Activated CD4-positive, alpha-beta T cell treated with anti-CD3 and anti-CD28 coated beads, Interleukin-2, amount 10 ng/mL, durations not matched to agents 7 days and 5 days (primary cell): ENCODE measurements around the gene NRCAM. TPM values are rescaled to one million over a fixed set of nuclear protein-coding genes. Genes with fewer than 3 reads are reported as not detected.
A peak's percentile ranks its signal among the peaks of the same experiment; 100 is the strongest.

ENCODE experiments used
- CTCF ChIA-PET: fragments of 350-600 bp; sonication (Branson Sonifier 250); formaldehyde crosslinking; loops from one replicate; lab custom pipeline; 2021; ENCODE audit warnings: antibody characterized with exemption; lab: Charles Lee
- POLR2A ChIA-PET: fragments of 350-600 bp; sonication (Branson Sonifier 250); formaldehyde crosslinking; loops from one replicate; lab custom pipeline; 2021; ENCODE audit warnings: antibody characterized with exemption; lab: Charles Lee
- DNase-seq: peaks from one replicate; pipeline ENCODE4 v3.0.0-alpha.2; 2020
- H3K27ac Mint-ChIP-seq: one replicate; pipeline ENCODE4 v1.8.0; 2021; ENCODE audit warnings: mild to moderate bottlenecking, moderate library complexity, mixed read lengths
- H3K27me3 Mint-ChIP-seq: one replicate; pipeline ENCODE4 v1.8.0; 2021; ENCODE audit warnings: mixed read lengths
- H3K36me3 Mint-ChIP-seq: one replicate; pipeline ENCODE4 v1.8.0; 2021; ENCODE audit warnings: low read depth, mixed read lengths
- H3K4me1 Mint-ChIP-seq: one replicate; pipeline ENCODE4 v1.8.0; 2021; ENCODE audit warnings: mixed read lengths
- H3K4me3 Mint-ChIP-seq: one replicate; pipeline ENCODE4 v1.8.0; 2021; ENCODE audit warnings: mild to moderate bottlenecking, moderate library complexity, mixed read lengths
- H3K9me3 Mint-ChIP-seq: one replicate; pipeline ENCODE4 v1.8.0; 2021; ENCODE audit warnings: mixed read lengths
- total RNA-seq, 2 experiments: library from RNA; stranded (reverse); gene quantifications; one replicate each; pipeline ENCODE4 v1.2.3, GENCODE V29; 2021

NRCAM gene
- total RNA-seq, 2 experiments from 2014 or later: 0.12 to 0.46 TPM

DNA sequence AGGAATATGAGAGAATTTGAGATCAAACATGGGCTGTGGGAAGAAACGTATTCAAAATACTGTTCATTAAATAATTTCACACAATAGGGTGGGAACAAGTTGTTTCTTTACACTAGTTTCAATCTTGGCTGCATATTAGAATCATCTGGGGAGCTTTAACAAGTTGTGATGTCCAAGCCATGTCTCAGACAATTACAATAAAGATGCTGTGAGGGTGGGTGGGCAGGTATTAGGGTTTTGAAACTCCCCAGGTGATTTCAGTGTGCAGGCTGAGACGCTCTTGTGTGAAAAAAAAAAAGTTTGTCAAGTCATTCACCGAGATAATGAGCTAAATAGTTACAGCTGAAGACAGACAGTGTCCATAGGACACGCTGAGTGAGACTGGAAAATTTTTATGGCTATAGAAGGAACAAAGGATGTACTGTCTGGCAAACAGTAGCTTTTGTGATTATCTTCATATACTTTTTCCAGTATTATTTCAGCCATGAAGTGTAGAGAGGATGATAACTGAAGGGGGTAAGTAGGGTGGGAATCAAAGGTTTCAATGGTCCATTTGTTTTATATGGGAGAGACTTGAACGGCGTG, 313.5 kb downstream of the NRCAM start:
- H3K27ac Mint-ChIP-seq: no peak overlapping the region
- no peaks in the 10 kb centered on the region for H3K36me3 Mint-ChIP-seq
- H3K9me3 Mint-ChIP-seq: no peaks in the 10 kb centered on the region
- CTCF ChIA-PET: interaction anchor here (0.6 kb wide), 1 partner anchor 36 kb away, joined by 4 read pairs; no protein-coding TSS in a partner anchor
- POLR2A ChIA-PET: no interaction called here
- no peak for DNase-seq
- peaks cover 27% of the 10 kb centered on the region for H3K27me3 Mint-ChIP-seq
- peaks cover 2% of the 10 kb centered on the region for H3K4me1 Mint-ChIP-seq
- H3K4me3 Mint-ChIP-seq: no peak overlapping the region

- Mint-ChIP-seq H3K27ac (no peak overlapping the region), H3K36me3 (no peaks in the 10 kb centered on the region), H3K4me3 (no peak overlapping the region), H3K27me3 (peaks cover 27% of the 10 kb centered on the region), H3K4me1 (peaks cover 2% of the 10 kb centered on the region), H3K9me3 (peaks cover 4% of the 10 kb centered on the region)
- CTCF ChIA-PET: no interaction called here
- POLR2A ChIA-PET: no interaction called here
- no peak for DNase-seq
Measured at GRCh38 chr7:108142180-108142579, 314.1 kb downstream of the NRCAM start.

- H3K36me3 Mint-ChIP-seq: peaks cover 2% of the 10 kb centered on the region
- peaks cover 23% of the 10 kb centered on the region for H3K27me3 Mint-ChIP-seq
- H3K4me1 Mint-ChIP-seq: peaks cover 11% of the 10 kb centered on the region
- H3K27ac Mint-ChIP-seq: no peak overlapping the region
- no peak for DNase-seq
- H3K9me3 Mint-ChIP-seq: peaks cover 5% of the 10 kb centered on the region
- no peak overlapping the region for H3K4me3 Mint-ChIP-seq
- ChIA-PET CTCF (no interaction called here), POLR2A (no interaction called here)
Measured at GRCh38 chr7:108140671-108141070, 315.6 kb downstream of the NRCAM start.

GRCh38 chr7:108138911-108139310, 317.3 kb downstream of the NRCAM start:
- Mint-ChIP-seq H3K27me3 (peaks cover 23% of the 10 kb centered on the region), H3K4me1 (peaks cover 20% of the 10 kb centered on the region), H3K9me3 (peaks cover 5% of the 10 kb centered on the region), H3K27ac (no peak overlapping the region), H3K36me3 (peaks cover 2% of the 10 kb centered on the region), H3K4me3 (no peak overlapping the region)
- DNase-seq: no peak
- ChIA-PET POLR2A (no interaction called here), CTCF (interaction anchor here (0.6 kb wide), 1 partner anchor 1914 kb away, joined by 3 read pairs; no protein-coding TSS in a partner anchor)

GRCh38 chr7:108137993-108138392, 318.2 kb downstream of the NRCAM start:
- H3K9me3 Mint-ChIP-seq: peaks cover 5% of the 10 kb centered on the region
- CTCF ChIA-PET: no interaction called here
- peaks cover 21% of the 10 kb centered on the region for H3K27me3 Mint-ChIP-seq
- POLR2A ChIA-PET: no interaction called here
- no peak for DNase-seq
- H3K36me3 Mint-ChIP-seq: peaks cover 2% of the 10 kb centered on the region
- H3K4me3 Mint-ChIP-seq: no peak overlapping the region
- H3K4me1 Mint-ChIP-seq: peaks cover 20% of the 10 kb centered on the region
- H3K27ac Mint-ChIP-seq: no peak overlapping the region

- Mint-ChIP-seq H3K36me3 (peaks cover 2% of the 10 kb centered on the region), H3K27ac (no peak overlapping the region), H3K4me3 (no peak overlapping the region), H3K9me3 (peaks cover 5% of the 10 kb centered on the region), H3K27me3 (peaks cover 16% of the 10 kb centered on the region), H3K4me1 (peaks cover 20% of the 10 kb centered on the region)
- ChIA-PET CTCF (no interaction called here), POLR2A (no interaction called here)
- DNase-seq: no peak
Measured at GRCh38 chr7:108137040-108137439, 319.2 kb downstream of the NRCAM start.

DNA sequence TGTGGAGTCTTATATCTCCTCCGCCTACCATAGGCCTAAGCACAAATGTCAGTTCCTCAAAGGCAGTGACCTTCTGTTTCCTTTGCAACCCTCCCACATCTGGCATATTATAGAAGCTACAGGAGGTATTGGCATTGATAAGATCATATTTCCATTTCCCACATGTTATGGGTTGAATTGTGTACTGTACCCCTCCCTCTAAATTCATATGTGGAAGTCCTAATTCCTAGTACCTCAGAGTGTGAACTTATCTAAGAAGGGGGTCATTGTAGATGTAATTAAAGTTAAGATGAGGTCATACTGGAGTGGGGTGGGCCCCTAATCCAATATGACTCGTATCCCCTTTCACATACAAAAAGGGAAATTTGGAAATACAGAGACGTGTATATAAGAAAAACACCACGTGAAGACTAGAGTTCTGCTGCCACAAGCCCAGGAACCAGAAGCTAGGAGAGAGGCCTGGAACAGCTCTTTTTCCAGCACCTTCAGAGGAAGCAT, 320.0 kb downstream of the NRCAM start:
- H3K4me1 Mint-ChIP-seq: peaks cover 20% of the 10 kb centered on the region
- peaks cover 5% of the 10 kb centered on the region for H3K9me3 Mint-ChIP-seq
- peak overlapping the region; percentile 82 for H3K27ac Mint-ChIP-seq
- H3K4me3 Mint-ChIP-seq: no peak overlapping the region
- ChIA-PET CTCF (interaction anchor here (1.1 kb wide), 1 partner anchor 9 kb away, joined by 8 read pairs; no protein-coding TSS in a partner anchor), POLR2A (no interaction called here)
- peaks cover 2% of the 10 kb centered on the region for H3K36me3 Mint-ChIP-seq
- peaks cover 13% of the 10 kb centered on the region for H3K27me3 Mint-ChIP-seq
- no peak for DNase-seq

DNA sequence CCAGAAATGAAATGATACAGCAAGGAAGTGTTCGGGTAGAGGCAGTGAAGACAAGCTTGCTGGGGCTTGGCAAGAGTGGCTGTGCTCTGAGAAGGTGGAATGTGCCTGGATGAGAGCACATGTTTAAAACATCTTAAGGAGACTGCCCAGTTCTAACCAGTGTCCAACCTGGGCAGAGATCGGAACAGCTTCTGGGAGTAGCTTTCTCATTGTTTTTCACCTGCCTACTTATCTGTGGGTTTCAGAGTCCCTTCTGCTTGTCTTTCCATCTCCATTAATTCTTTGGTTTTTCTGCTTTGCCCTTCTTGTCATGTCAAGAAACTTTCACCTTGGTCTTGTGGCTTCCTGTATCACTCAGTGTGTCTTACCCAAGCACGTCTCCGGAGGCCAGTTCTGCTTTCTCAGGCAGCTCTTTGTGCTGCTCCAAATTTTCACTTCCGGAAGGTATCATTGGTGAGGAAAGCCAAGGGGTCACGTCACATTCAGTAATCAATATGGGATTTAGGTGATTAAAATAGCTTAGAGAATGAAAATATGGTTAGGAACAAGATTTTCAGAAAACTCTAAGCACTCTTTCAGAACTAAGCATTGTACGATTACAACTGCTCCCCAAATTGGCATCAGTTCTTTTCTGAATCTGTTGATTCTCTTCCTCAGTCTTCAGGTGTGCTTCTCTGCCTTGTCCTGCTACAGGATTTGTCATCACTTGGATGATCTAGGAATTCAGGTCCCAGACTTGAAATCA, 320.6 kb downstream of the NRCAM start:
- peaks cover 12% of the 10 kb centered on the region for H3K27me3 Mint-ChIP-seq
- CTCF ChIA-PET: interaction anchor here (1.1 kb wide), 1 partner anchor 10 kb away, joined by 8 read pairs; no protein-coding TSS in a partner anchor
- H3K9me3 Mint-ChIP-seq: peaks cover 5% of the 10 kb centered on the region
- H3K4me3 Mint-ChIP-seq: peak overlapping the region; percentile 5
- peak; percentile 55 for DNase-seq
- H3K4me1 Mint-ChIP-seq: peaks cover 20% of the 10 kb centered on the region
- POLR2A ChIA-PET: no interaction called here
- peak overlapping the region; percentile 82 for H3K27ac Mint-ChIP-seq
- H3K36me3 Mint-ChIP-seq: peaks cover 2% of the 10 kb centered on the region

DNA sequence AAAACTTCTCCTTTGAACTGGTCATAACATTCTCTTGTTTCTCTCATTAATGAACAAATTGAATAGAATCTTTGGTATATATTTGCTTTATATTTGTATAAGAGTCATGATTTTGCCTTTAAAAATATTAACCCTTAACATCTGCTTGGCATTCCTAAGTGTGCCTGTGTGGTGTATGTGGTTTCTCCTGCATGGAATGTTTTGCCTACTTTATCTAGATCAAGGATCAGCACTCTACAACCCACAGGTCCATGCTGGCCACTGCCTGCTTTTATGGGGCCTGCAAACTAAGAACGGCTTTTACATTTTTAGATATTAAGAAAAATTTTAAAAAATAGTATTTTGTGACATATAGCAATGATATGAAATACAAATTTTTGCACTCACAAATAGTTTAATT, 321.8 kb downstream of the NRCAM start:
- Mint-ChIP-seq H3K9me3 (peaks cover 5% of the 10 kb centered on the region), H3K36me3 (peaks cover 2% of the 10 kb centered on the region), H3K27me3 (peaks cover 11% of the 10 kb centered on the region), H3K4me3 (no peak overlapping the region), H3K27ac (no peak overlapping the region), H3K4me1 (peaks cover 18% of the 10 kb centered on the region)
- ChIA-PET CTCF (no interaction called here), POLR2A (no interaction called here)
- no peak for DNase-seq

- peaks cover 5% of the 10 kb centered on the region for H3K9me3 Mint-ChIP-seq
- peaks cover 18% of the 10 kb centered on the region for H3K4me1 Mint-ChIP-seq
- peaks cover 9% of the 10 kb centered on the region for H3K27me3 Mint-ChIP-seq
- no peak for DNase-seq
- H3K36me3 Mint-ChIP-seq: peaks cover 2% of the 10 kb centered on the region
- CTCF ChIA-PET: interaction anchor here (3.6 kb wide), 1 partner anchor 13 kb away, joined by 10 read pairs; no protein-coding TSS in a partner anchor
- POLR2A ChIA-PET: no interaction called here
- H3K27ac Mint-ChIP-seq: no peak overlapping the region
- H3K4me3 Mint-ChIP-seq: no peak overlapping the region
Measured at GRCh38 chr7:108132551-108133265, 323.5 kb downstream of the NRCAM start.

DNA sequence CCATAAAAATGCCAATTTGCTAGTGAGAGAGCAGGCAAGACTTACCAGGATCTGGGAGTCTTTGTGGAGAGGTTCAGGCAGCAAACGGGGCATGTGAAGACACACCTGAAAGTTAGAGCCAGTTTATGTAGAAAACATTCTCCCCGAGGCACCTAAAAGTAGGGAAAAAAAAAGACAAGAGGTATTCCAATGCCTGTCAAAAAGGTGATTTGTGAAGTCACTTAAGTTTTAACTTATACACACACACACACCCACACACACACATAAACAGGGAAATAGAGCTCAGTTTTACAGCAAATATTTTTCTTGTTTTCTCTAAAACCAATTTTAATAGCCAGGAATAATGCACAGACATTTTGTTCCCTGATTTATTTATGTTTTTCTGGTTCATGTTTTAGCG, 326.0 kb downstream of the NRCAM start, which contains the start of gene LAMB4:
LAMB4 (minus strand) TSS at position 101 of the 400 bp plus-strand sequence. CDS start 7,197 bp downstream, outside the sequence.
- POLR2A ChIA-PET: no interaction called here
- no peaks in the 10 kb centered on the region for H3K36me3 Mint-ChIP-seq

GRCh38 chr7:108129018-108129965, 326.9 kb downstream of the NRCAM start:
- DNase-seq: no peak
- Mint-ChIP-seq H3K27ac (no peak overlapping the region), H3K36me3 (no peaks in the 10 kb centered on the region), H3K9me3 (no peaks in the 10 kb centered on the region), H3K27me3 (peaks cover 9% of the 10 kb centered on the region), H3K4me1 (no peaks in the 10 kb centered on the region), H3K4me3 (no peak overlapping the region)
- CTCF ChIA-PET: no interaction called here
- POLR2A ChIA-PET: no interaction called here

More for the DNA sequence above, 326.0 kb downstream of the NRCAM start, which contains the start of gene LAMB4:
- Mint-ChIP-seq H3K27me3 (peaks cover 9% of the 10 kb centered on the region), H3K4me1 (peaks cover 6% of the 10 kb centered on the region), H3K9me3 (no peaks in the 10 kb centered on the region), H3K27ac (no peak within 1 kb of the TSS), H3K4me3 (no peak within 1 kb of the TSS)
- CTCF ChIA-PET: interaction anchor here (3.6 kb wide), 1 partner anchor 16 kb away, joined by 10 read pairs; no protein-coding TSS in a partner anchor
- no peak for DNase-seq
